Sigmoid colon (tissue), 7 donors: ENCODE results near the gene NR1I2. TPM values are rescaled to one million over a fixed set of nuclear protein-coding genes. Genes with fewer than 3 reads are reported as not detected.

ENCODE experiments used
- DNase-seq: peaks from one replicate; pipeline ENCODE4 v3.0.0-alpha.2; 2019
- H3K27ac ChIP-seq, 4 donors: fragments of 200-600 bp; sonication (generic); one replicate each; pipeline ENCODE4 v1.5.1; 2016 to 2019; ENCODE audit warnings: mild to moderate bottlenecking in 1 of 4
- H3K27me3 ChIP-seq, 3 donors: fragments of 200-600 bp; sonication (generic); one replicate each; pipeline ENCODE4 v1.5.1; 2019; ENCODE audit warnings: mild to moderate bottlenecking in 1 of 3
- H3K36me3 ChIP-seq, 4 donors: fragments of 200-600 bp; sonication (generic); one replicate each; pipeline ENCODE4 v1.5.1; 2016 to 2019
- H3K4me1 ChIP-seq, 4 donors: fragments of 200-600 bp; sonication (generic); one replicate each; pipeline ENCODE4 v1.5.1; 2017 to 2019
- H3K4me3 ChIP-seq, 4 donors: fragments of 200-600 bp; sonication (generic); one replicate each; pipeline ENCODE4 v1.5.1; 2017 to 2019; ENCODE audit warnings: mild to moderate bottlenecking in 2 of 4, moderate library complexity in 1 of 4
- H3K9me3 ChIP-seq, 4 donors: fragments of 200-600 bp in 3 of 4; sonication (generic) in 3 of 4; one replicate each; pipeline versions ENCODE4 v1.5.1 to v1.6.1; 2013 to 2019
- CTCF ChIP-seq, 4 experiments: fragments of 450-650 bp in 3 of 4; fragments of 200-600 bp in 1 of 4; IDR thresholded peaks; one replicate each; pipeline ENCODE4 v1.5.1; 2016 to 2019; ENCODE audit warnings: antibody characterized with exemption in 4 of 4, mild to moderate bottlenecking in 3 of 4, moderate library complexity in 2 of 4
- EP300 ChIP-seq, 4 donors: sonication (generic); formaldehyde crosslinking; IDR thresholded peaks; one replicate each; pipeline ENCODE4 v1.6.1; 2017; ENCODE audit warnings: antibody characterized with exemption in 4 of 4
- POLR2A ChIP-seq, 2 donors: fragments of 450-650 bp; IDR thresholded peaks; one replicate each; pipeline ENCODE4 v1.6.1; 2016; ENCODE audit warnings: antibody characterized with exemption in 2 of 2, mild to moderate bottlenecking in 2 of 2, moderate library complexity in 2 of 2
- POLR2AphosphoS5 ChIP-seq, 4 donors: sonication (generic); formaldehyde crosslinking; IDR thresholded peaks; one replicate each; pipeline ENCODE4 v1.6.1; 2017; ENCODE audit warnings: antibody characterized with exemption in 4 of 4
- WGBS, 2 donors: extraction: QIAGEN DNeasy Blood & Tissue Kit; methylation state at CpG; one replicate each; pipeline ENCODE4 v1.1.7; 2013; 5-methylcytosine and 5-hydroxymethylcytosine counted together
- intact Hi-C: fragments of 100-400 bp; cut with DNase I; formaldehyde crosslinking; loops from one replicate; pipeline ENCODE4 v1.15.1; 2023
- polyA plus RNA-seq, 3 donors: library from polyadenylated mRNA; stranded (reverse); fragments of 200-250 nt; gene quantifications; one replicate each; pipeline ENCODE4 v1.2.3, GENCODE V29; 2013
- total RNA-seq, 4 donors: library from RNA; depleted of rRNA; stranded (reverse); fragments of >200 nt; gene quantifications; one replicate each; pipeline ENCODE4 v1.1.0, GENCODE V29; 2016
- donor health status: healthy with polysubstance abuse.
- donor health status: Bipolar disorder and iron deficiency.
- donor health status: healthy.

The NR1I2 gene
- total and polyA plus RNA-seq, 7 donors, result 0.54 to 50.6 (median 33.6) TPM; not detected in 2

DNA sequence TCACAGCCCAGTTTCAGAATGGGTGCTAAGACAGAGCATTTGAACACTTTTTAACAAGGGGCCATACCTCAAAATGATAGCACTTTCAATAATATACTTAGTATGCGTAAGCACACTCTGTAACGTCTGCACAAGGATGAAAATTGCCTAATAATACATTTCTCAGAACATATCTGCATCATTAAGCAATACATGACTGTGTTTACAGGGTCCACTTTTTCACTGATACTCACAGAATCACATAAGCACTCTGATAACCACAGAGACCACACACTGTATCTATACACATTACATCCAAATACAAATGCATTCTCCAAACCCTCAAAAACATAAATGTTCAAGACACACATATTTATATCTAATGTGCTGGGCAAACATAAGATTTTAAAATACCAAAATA lies 79.8 kb downstream of the NR1I2 start:
- no peak overlapping the region for H3K27ac ChIP-seq
- 93 to 97% methylated on average over 2 of the region's 2 CpGs for WGBS, 2 donors
- H3K27me3 ChIP-seq, result no peaks in the 10 kb centered on the region
- H3K4me1 ChIP-seq, result no peaks in the 10 kb centered on the region
- intact Hi-C loops, result no loop called here
- no peaks in the 10 kb centered on the region for H3K9me3 ChIP-seq
- no peak for DNase-seq
- no peak overlapping the region for H3K4me3 ChIP-seq
- H3K36me3 ChIP-seq, result peaks cover 10 to 35% (median 16%) of the 10 kb centered on the region in 4 donors
- TF ChIP-seq CTCF (IDR thresholded peaks at IDR 0.05) (no peak), POLR2AphosphoS5 (IDR thresholded peaks at IDR 0.05) (no peak), POLR2A (IDR thresholded peaks at IDR 0.05) (no peak), EP300 (IDR thresholded peaks at IDR 0.05) (no peak)

DNA sequence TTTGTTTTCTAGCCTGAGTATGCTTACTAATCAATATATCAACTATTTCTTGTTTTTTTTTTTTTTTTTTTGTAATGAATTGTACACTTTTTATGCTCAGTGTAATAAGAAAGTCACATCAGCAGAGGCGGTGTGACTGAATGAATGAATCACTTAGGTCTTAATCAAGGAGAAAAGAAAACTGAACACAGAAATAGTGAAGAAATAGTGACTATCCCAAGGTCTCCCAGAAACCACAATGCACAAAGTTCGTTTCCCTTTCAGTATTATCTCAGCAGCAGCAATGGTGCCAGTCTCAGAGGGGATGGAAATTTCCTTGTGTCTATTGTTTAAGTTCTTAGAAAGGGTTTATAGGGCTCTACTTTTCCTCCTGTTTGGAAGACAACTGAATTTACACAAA lies 80.7 kb downstream of the NR1I2 start:
- Histone ChIP-seq H3K36me3 (peaks cover 10 to 26% (median 14%) of the 10 kb centered on the region in 4 donors), H3K27ac (no peak overlapping the region), H3K4me1 (no peaks in the 10 kb centered on the region), H3K9me3 (no peaks in the 10 kb centered on the region), H3K4me3 (no peak overlapping the region), H3K27me3 (no peaks in the 10 kb centered on the region)
- DNase-seq, result no peak
- intact Hi-C loops, result no loop called here
- WGBS, 2 donors, result 90 to 96% methylated on average over 2 of the region's 2 CpGs
- no peak for TF ChIP-seq EP300 (IDR thresholded peaks at IDR 0.05)
- no peak for TF ChIP-seq POLR2A (IDR thresholded peaks at IDR 0.05)
- no peak for TF ChIP-seq POLR2AphosphoS5 (IDR thresholded peaks at IDR 0.05)
- no peak for TF ChIP-seq CTCF (IDR thresholded peaks at IDR 0.05)

DNA sequence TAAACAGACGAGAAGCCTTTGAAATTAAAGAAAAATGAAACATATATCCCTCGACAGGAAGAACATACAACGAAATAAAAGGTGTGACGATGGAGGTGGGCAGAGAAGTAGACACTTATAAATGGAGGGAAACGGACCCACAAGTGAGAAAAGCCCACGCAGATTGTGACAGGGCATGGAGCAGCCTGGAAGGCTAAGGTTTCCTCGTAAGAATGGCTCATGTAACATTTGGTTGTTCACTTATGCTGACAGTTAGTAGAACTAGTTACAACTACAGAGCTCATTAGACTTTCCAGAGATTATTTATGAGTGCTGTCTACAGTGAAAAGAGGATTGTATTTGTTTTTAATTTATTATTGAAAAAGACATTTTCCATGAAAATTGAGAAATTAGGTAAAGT lies 82.6 kb downstream of the NR1I2 start:
- no peak for DNase-seq
- Histone ChIP-seq H3K4me1 (no peaks in the 10 kb centered on the region), H3K9me3 (no peaks in the 10 kb centered on the region), H3K27ac (no peak overlapping the region), H3K27me3 (no peaks in the 10 kb centered on the region), H3K4me3 (no peak overlapping the region), H3K36me3 (peaks cover 6 to 14% (median 12%) of the 10 kb centered on the region in 4 donors)
- 95 to 96% methylated on average over 7 of the region's 7 CpGs for WGBS, 2 donors
- no peak for TF ChIP-seq EP300 (IDR thresholded peaks at IDR 0.05)
- no peak for TF ChIP-seq CTCF (IDR thresholded peaks at IDR 0.05)
- intact Hi-C loops, result no loop called here

Other genes starting within 250 kb of the NR1I2 start
- 1 to 10 TPM in 1 of 4 donors, under 1 TPM in 1, not detected in 2; 0.27 to 2.2 TPM for gene CD80, start 222.5 kb upstream of the NR1I2 start, total RNA-seq
- gene CD80, start 222.5 kb upstream of the NR1I2 start, polyA plus RNA-seq, result 1 to 10 TPM in 2 of 3 donors, not detected in 1; 1.2 to 2.0 TPM
- 10 to 100 TPM in 1 of 4 donors, 1 to 10 TPM in 3; 6.3 to 11.6 (median 9.7) TPM for gene ADPRH, start 202.6 kb upstream of the NR1I2 start, total RNA-seq
- gene ADPRH, start 202.6 kb upstream of the NR1I2 start, polyA plus RNA-seq, result 1 to 10 TPM; 1.2 to 7.2 (median 2.8) TPM
- gene PLA1A, start 184.2 kb upstream of the NR1I2 start, total RNA-seq, result 1 to 10 TPM; 1.2 to 4.6 (median 2.1) TPM
- gene PLA1A, start 184.2 kb upstream of the NR1I2 start, polyA plus RNA-seq, result 1 to 10 TPM in 1 of 3 donors, under 1 TPM in 1, not detected in 1; 0.69 to 2.9 TPM
- gene POPDC2, start 121.5 kb upstream of the NR1I2 start, total RNA-seq, result 100 to 1,000 TPM in 3 of 4 donors, 10 to 100 TPM in 1; 86.6 to 203 (median 169) TPM
- 10 to 100 TPM in 1 of 3 donors, 1 to 10 TPM in 2; 1.2 to 13.1 (median 3.6) TPM for gene POPDC2, start 121.5 kb upstream of the NR1I2 start, polyA plus RNA-seq
- gene COX17, start 104.7 kb upstream of the NR1I2 start, total RNA-seq, result 10 to 100 TPM; 19.0 to 61.4 (median 42.4) TPM
- 100 to 1,000 TPM; 125 to 267 (median 241) TPM for gene COX17, start 104.7 kb upstream of the NR1I2 start, polyA plus RNA-seq
- 10 to 100 TPM in 2 of 4 donors, 1 to 10 TPM in 2; 1.4 to 11.8 (median 8.8) TPM for gene CFAP91, start 79.1 kb upstream of the NR1I2 start, total RNA-seq
- gene CFAP91, start 79.1 kb upstream of the NR1I2 start, polyA plus RNA-seq, result 1 to 10 TPM in 1 of 3 donors, under 1 TPM in 2; 0.39 to 1.2 (median 0.92) TPM